PC-9 (cell line): Measurements from ENCODE around the gene VAMP8.
"Not testable (repeated sequence)": the region's sequence is repeated elsewhere in the genome, so short reads cannot be mapped to it uniquely, and the experiment has no call there.

Source experiments
- EZH2 ChIP-seq: fragments of 200-600 bp; sonication (generic); IDR thresholded peaks from 2 replicates; pipeline ENCODE4 v1.8.0; 2017; ENCODE audit warnings: antibody characterized with exemption, low read depth
- TF ChIP-seq, protein P1 (sequence below): fragments of 200-600 bp; sonication (generic); conservative IDR thresholded peaks from 2 replicates; pipeline ENCODE4 v1.6.1; 2017; ENCODE audit warnings: mixed run types, antibody characterized with exemption, mild to moderate bottlenecking, moderate library complexity

DNA sequence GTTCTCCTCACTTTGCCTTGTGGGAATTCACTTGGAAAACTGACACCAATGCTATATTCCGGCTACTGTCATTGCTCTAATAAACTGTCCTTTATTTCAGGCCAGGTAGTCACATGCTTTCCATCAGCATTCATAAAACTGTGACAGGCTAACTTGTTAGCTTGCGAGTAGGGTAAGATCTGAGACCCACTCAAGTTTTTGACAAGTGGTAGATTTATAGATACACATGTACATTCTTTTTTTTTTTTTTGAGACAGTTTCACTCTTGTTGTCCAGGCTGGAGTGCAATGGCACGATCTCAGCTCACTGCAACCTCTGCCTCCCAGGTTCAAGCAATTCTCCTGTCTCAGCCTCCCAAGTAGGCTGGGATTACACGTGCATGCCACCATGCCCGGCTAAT is 40.3 kb downstream of the VAMP8 start:
- TF ChIP-seq, protein P1, sequence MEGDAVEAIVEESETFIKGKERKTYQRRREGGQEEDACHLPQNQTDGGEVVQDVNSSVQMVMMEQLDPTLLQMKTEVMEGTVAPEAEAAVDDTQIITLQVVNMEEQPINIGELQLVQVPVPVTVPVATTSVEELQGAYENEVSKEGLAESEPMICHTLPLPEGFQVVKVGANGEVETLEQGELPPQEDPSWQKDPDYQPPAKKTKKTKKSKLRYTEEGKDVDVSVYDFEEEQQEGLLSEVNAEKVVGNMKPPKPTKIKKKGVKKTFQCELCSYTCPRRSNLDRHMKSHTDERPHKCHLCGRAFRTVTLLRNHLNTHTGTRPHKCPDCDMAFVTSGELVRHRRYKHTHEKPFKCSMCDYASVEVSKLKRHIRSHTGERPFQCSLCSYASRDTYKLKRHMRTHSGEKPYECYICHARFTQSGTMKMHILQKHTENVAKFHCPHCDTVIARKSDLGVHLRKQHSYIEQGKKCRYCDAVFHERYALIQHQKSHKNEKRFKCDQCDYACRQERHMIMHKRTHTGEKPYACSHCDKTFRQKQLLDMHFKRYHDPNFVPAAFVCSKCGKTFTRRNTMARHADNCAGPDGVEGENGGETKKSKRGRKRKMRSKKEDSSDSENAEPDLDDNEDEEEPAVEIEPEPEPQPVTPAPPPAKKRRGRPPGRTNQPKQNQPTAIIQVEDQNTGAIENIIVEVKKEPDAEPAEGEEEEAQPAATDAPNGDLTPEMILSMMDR = not testable (repeated sequence)
- not testable (repeated sequence) for TF ChIP-seq EZH2
